Measurements from ENCODE around the gene PGF.

DNA sequence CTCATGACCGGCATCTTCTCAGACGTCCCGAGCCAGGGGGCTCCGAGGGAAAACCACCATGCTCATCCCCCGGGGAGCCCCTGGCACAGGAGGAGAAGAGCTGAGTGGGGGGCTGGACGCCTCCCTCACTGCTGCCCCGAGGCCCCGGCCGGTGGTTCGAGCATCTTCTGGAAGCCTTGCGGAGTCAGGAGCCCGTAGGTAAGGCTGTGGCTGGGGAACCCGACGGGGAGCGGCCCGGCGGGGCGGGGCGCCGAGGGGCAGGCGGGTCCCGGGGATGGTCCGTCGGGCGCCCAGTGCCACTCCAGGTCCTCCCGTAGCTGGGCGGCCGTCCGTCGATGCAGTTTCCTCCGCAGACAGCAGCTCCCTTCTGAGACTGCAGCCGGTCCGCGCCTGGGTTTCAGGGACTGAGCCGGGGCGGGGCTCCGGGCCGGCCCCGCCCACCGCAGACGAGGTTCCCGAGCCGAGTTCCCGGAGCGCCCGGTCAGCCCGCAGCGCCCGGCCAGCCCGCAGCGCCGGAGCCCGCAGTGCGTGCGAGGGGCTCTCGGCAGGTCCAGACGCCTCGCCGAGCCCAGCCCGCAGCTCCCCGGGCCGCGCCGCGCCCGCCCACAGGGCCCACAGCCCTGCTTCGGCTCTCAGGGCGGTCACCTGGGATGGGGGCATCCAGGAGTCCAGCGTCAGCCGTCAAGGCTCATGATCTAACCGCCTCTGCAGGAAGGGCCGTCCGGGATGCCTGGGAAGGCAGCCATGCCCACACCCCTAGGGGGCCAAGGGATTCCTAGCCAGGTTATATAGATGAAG, at the start of gene PGF:
- TF ChIP-seq, protein P1, sequence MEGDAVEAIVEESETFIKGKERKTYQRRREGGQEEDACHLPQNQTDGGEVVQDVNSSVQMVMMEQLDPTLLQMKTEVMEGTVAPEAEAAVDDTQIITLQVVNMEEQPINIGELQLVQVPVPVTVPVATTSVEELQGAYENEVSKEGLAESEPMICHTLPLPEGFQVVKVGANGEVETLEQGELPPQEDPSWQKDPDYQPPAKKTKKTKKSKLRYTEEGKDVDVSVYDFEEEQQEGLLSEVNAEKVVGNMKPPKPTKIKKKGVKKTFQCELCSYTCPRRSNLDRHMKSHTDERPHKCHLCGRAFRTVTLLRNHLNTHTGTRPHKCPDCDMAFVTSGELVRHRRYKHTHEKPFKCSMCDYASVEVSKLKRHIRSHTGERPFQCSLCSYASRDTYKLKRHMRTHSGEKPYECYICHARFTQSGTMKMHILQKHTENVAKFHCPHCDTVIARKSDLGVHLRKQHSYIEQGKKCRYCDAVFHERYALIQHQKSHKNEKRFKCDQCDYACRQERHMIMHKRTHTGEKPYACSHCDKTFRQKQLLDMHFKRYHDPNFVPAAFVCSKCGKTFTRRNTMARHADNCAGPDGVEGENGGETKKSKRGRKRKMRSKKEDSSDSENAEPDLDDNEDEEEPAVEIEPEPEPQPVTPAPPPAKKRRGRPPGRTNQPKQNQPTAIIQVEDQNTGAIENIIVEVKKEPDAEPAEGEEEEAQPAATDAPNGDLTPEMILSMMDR (IDR thresholded peaks at IDR 0.05; ENCODE audit: poor library complexity) = no peak
- TF ChIP-seq EZH2phosphoT487 (IDR thresholded peaks at IDR 0.05; ENCODE audit: low read depth, severe bottlenecking, unreplicated experiment) = no peak

Data from hepatocyte (in vitro differentiated cells).